Epithelial cell of esophagus (primary cell): ENCODE data around the gene CACNA2D4.

Experiments
- DNase-seq: peaks from one replicate; pipeline ENCODE4 v3.0.0; 2010; ENCODE audit warnings: low read depth
- H3K4me3 ChIP-seq: 2 replicates; pipeline ENCODE4 v1.5.1; 2011; ENCODE audit warnings: mild to moderate bottlenecking, low read length, control low read depth
- CTCF ChIP-seq: IDR thresholded peaks from 2 replicates; pipeline ENCODE4 v1.5.1; 2011; ENCODE audit warnings: low read depth, mild to moderate bottlenecking, low read length, control low read depth, inconsistent platforms; ENCODE audit not compliant: insufficient read depth; ENCODE audit errors: missing control alignments

CACNA2D4 gene

GRCh38 chr12:1816730-1817348, 101.6 kb downstream of the CACNA2D4 start:
- no peak for TF ChIP-seq CTCF
- no peak for DNase-seq
- H3K4me3 ChIP-seq: no peak overlapping the region

- H3K4me3 ChIP-seq: no peak overlapping the region
- no peak for DNase-seq
- TF ChIP-seq CTCF: no peak
These were observed 102.4 kb downstream of the CACNA2D4 start for GRCh38 chr12:1815814-1816729.

GRCh38 chr12:1815108-1815507, 103.3 kb downstream of the CACNA2D4 start:
- no peak for TF ChIP-seq CTCF
- H3K4me3 ChIP-seq: no peak overlapping the region
- DNase-seq: no peak

GRCh38 chr12:1814266-1814665, 104.2 kb downstream of the CACNA2D4 start:
- no peak for DNase-seq
- H3K4me3 ChIP-seq: no peak overlapping the region
- TF ChIP-seq CTCF: no peak

- peak; percentile 18 for DNase-seq
- no peak overlapping the region for H3K4me3 ChIP-seq
- no peak for TF ChIP-seq CTCF
These were observed 105.7 kb downstream of the CACNA2D4 start for GRCh38 chr12:1812650-1813302.

- no peak overlapping the region for H3K4me3 ChIP-seq
- TF ChIP-seq CTCF: no peak
- DNase-seq: no peak
These were observed 106.5 kb downstream of the CACNA2D4 start for GRCh38 chr12:1811948-1812291.
